NCI-H748 (cell line): ENCODE measurements around the gene NSD1.
"Not testable (repeated sequence)": the region's sequence is repeated elsewhere in the genome, so short reads cannot be mapped to it uniquely, and the experiment has no call there.

Source experiments
- DNase-seq: peaks from one replicate; lab custom pipeline; 2025; ENCODE audit not compliant: unreplicated experiment; lab: John Stamatoyannopoulos, UW

Gene NSD1

DNA sequence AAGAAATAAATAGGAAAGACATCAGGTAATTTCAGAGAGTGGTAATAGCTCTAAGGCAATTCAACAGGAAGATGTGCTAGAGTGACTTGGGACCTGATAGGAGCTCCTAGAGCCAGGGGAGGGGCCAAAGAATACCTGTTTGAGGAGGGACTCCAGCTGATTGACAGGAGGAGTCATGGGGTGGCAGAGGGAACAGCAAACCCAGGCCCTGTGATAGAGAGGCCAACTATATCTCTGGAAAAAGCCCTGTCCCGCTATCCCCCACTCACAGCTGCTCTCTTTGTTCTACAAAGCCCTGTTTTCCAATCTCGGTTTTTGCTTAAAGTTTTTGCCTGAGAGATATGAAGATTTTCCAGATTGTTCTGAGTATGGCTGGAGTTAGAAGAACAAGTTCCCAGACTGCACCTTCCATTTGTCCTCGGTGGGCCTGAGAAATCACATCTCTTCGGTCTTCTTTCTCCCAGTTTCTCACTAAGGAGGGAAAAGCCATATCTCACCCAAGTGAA, 9.0 kb upstream of the NSD1 start:
- DNase-seq = no peak

GRCh38 chr5:177126771-177127170, 6.8 kb upstream of the NSD1 start:
- DNase-seq = no peak

DNA sequence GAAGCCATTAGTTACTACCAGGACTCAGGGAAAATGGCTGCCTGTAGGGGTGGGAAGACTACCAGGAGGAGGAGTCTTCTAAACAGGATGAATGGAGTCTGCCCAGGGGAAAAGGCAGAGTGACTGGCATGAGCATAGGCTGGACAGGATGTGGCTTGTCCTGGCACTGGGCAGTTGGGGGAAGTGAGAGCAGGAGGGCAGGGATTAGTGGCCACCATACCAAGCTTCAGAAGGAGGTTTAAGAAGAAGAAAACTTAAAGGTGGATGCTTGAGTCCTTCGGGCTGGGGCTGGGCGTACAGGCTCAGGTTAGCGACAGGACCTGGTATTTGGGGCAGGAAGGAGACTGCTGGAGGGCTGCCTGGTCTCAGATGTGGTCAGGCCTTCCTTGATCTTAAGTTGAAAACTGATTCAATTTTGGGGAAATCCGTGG, 5.0 kb upstream of the NSD1 start:
- no peak for DNase-seq

DNA sequence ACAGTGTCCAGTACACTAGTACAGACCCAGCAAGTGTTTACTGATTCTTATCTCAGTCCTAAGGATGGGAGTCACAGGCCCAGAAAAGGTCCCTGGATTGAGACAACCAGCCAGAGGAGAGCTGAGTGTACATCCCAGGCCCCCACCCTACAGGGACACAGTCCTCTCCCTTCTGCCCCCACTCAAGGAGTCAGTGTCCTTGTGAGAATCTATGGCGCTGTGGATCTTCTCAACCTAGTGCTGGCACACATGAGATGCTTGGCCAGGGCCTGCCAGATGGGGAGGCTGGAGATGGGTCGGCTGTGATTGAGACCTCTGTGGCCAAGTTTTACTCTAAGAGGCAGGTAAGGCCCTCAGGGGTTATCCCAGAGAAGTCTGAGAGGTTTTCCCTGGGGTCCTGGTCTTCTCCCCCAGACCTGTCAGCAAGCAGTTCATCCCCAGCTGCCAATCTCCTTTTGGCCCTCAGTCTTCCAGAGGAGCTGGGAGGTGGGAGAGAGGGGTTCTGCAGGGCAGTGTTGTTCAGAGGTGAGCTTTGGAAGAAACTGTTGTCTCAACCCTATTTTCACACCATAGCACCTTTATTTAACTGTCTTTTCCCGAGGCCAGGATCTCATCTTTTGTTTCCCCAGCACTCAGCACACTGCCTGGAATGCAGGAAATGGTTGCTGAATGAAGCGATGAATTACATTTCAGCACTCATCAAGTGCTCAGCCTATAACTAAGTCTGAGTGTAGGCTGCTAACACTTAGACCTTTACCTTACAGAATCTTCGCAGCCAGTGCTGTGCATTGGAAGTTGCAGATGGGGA, 3.2 kb upstream of the NSD1 start:
- DNase-seq = no peak

DNA sequence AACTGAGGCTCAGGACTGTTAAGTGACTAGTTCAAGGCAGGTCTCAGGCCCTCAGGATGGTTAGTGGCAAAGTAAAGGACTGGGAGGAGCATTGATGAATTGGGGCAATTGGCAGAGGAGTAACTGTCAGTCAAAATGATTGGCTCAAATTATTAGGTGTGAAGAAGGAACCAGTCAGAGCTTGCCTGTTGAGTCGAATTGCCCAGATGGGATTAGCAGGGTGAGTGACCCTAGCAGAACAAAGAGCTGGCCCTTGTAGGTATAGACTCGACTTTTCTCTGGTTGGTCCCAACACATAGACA, 2.6 kb upstream of the NSD1 start:
- no peak for DNase-seq

DNA sequence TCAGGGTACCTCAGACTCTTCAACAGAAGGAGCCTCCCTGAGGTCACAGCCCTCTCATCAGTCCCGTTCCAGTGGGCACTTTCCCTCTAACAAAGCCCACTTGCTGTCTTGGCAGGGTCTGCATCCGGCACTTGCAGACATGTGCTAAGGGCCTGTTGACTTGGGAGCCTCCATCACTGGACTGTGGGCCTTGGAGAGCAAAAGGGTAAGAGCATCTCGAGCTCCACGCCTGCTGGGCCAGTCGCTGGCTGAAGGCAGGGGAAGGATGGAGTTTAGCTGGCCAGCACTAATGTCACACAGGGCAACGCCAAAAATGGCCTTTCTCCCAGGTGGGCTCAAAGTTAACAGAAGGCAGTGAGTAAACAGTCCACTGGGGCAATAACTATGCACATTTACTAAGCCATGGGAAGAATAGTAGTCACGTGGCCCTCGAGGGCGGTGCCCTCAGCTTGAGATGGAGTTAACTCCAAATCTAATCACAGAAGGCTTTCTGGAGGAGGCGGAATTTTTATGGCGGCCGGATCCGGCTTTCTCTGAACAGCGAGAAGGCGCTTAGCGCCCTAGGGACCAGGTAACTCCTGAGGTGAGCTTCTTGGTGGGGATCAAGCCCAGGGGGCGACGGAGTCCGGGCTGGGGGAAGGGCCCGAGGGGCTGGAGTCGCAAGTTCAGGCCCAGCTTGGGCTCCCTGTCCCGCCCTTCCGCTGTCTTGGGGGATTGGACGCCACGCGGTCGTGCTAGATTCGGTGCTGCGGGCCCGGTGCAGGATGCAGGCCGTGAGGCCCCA, 2.0 kb upstream of the NSD1 start:
- DNase-seq = peak; percentile 17

- peak; percentile 20 for DNase-seq
These were observed 1.2 kb upstream of the NSD1 start for GRCh38 chr5:177132136-177133095.

DNA sequence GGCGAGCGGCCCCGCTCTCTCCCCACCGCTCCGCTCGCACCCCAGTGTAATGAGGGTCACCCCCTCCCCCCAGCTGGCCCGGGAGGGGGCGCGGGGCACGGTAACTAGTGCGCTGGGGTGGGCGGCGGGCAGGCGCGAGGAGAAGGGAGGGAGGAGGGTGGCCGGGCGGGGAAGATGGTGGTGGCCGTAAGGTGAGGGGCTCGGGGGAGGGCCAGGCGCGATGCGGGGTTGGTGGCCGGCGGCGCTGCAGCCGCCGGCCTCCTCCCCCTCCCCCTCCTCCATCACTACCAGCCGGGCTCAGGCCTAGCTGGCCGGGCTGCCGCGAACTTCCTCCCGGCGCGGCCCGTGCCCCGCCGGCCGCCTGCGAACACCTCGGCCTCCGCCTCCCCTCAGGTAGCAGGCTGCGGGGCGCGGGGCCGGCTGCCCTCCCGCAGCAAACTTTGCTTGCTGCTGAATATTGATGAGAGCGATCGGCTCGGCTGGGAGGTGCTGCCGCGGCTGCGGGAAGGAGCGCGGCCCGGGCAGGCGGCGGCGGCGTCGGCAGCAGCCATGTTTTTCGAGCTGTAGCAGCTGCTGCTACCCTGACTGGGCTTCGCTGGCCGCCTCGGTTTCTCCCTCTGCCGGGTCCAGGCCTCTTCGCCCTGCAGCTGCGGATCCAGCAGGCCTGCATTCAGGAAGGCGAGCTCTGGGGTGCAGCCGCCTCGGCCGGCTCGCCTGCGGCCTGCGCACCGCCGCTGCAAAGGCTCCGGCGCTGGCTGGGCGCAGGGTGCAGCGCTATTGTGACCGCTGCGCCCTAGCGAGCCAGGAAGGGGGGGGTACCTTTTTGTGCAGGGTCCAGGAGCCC, 502 bp downstream of the NSD1 start:
- DNase-seq = peak; percentile 59

DNA sequence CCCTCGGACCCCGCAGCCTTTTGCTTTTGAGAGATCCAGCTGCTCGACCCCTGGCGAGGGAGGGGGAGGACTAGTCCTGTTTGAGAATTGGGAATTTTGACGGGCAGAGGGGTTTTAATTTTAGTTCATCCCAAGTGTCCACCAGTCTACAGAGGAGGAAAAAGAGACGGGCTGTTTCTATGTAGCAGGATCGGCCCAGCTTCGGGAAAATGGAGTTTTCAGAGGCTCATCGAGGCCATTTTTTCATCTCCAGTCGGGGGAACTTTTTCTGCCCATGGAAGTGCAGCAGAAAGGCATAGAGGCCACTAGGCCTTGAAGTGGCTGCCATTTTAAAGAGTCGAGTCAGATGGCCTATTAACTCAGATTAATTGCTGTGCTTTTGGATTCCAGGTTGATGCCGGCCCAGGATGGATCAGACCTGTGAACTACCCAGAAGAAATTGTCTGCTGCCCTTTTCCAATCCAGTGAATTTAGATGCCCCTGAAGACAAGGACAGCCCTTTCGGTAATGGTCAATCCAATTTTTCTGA, 1.2 kb downstream of the NSD1 start:
- DNase-seq = peak; percentile 34

DNA sequence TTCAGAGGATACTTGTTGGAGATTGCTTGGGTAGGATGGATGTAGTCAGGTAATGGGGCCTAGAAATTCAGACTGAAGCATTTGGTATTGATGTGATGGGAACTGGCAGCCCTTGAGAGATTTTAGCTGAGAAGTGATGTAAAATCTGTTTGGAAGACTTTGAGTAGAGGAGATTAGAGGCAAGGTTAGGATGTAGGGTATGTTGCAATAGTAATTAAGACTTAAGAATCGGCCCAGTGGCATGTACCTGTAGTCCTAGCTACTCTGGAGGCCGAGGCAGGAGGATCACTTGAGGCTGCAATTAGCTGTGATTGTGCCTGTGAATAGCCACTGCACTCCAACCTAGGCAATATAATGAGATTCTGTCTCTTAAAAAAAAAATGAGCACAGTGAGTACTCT, 6.7 kb downstream of the NSD1 start:
- no peak for DNase-seq

DNA sequence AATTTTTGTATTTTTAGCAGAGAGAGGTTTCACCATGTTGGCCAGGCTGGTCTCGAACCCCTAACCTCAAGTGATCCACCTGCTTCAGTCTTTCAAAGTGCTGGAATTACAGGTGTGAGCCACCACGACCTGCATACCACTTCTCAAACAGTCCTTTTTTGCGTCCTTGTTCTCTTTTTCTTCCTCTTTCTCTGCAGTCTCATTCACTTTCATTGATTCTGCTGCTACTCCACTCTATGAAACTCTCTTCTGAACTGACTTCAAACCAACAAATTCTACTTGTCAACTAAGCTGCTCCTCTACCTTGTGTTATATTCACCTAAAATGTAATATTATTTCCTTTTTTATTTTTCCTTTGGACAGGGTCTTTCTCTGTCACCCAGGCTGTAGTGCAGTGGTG, 7.9 kb downstream of the NSD1 start:
- DNase-seq = no peak

DNA sequence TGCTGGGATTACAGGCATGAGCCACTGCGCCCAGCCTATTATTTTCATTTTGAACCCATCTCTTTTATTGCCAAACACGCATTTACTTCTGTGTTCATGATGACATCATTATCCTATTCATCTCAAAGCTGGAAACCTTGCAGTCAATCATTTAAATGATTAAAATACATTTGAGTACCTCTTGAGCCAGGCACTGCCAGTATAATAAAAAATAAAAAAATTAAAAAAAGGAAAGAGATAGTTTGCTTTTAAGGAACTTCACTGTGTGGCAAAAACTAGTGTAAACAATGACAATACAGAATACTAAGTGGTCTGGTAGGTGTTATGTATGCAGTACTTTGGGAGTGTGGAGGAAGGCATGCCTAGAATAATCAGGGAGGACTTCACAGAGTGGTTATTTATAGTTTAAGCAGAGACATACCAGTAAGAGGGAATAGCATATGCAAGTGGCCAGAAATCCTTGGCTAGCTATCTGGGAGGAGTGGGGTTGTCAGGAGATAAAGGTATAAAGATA, 8.6 kb downstream of the NSD1 start:
- DNase-seq = no peak

- DNase-seq = no peak
These were observed 9.2 kb downstream of the NSD1 start for GRCh38 chr5:177142778-177143177.

DNA sequence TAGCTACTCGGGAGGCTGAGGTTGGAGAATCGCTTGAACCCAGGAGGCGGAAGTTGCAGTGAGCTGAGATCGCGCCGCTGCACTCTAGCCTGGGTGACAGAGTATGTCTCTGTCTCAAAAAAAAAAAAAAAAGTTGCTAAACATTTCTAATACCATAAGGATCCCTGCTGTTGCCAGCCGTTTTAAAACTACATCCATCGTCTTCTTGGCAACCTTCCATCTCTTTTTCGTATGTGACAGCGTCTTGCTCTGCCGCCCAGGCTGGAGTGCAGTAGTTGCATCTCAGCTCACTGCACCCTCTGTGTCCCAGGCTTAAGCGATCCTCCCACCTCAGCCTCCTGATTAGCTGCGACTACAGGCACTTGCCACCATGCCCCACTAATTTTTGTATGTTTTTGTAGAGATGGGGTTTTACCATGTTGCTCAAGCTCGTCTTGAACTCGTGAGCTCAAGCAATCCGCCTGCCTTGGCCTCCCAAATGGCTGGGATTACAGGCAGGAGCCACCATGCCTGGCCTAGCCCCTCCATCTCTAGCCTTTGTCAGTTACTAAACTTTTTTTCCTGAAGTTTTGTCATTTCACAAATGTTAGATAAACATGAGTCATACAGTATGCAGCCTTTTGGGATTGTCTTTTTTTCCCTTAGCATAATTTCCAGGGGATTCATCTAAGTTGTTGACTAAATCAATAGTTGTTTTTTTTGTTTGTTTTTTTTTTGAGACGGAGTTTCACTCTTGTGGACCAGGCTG, 13.5 kb downstream of the NSD1 start:
- no peak for DNase-seq

GRCh38 chr5:177150061-177150460, 16.5 kb downstream of the NSD1 start:
- not testable (repeated sequence) for DNase-seq

- no peak for DNase-seq
These were observed 20.6 kb downstream of the NSD1 start for GRCh38 chr5:177154003-177154643.

DNA sequence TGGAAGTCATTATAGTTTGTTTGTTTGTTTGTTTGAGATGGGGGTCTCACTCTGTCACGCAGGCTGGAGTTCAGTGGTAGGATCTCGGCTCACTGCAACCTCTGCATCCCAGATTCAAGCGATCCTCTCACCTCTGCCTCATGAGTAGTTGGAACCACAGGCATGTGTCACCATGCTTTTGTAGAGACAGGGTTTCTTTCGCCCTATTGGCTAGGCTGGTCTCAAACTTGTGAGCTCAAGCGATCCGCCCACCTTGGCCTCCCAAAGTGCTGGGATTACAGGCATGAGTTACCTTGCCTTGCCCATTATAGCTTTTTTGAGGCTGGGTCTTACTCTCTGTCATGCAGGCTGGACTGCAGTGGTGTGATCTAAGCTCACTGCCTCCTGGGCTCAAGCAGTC, 28.8 kb downstream of the NSD1 start:
- no peak for DNase-seq

- DNase-seq = no peak
These were observed 29.9 kb downstream of the NSD1 start for GRCh38 chr5:177163500-177163899.

DNA sequence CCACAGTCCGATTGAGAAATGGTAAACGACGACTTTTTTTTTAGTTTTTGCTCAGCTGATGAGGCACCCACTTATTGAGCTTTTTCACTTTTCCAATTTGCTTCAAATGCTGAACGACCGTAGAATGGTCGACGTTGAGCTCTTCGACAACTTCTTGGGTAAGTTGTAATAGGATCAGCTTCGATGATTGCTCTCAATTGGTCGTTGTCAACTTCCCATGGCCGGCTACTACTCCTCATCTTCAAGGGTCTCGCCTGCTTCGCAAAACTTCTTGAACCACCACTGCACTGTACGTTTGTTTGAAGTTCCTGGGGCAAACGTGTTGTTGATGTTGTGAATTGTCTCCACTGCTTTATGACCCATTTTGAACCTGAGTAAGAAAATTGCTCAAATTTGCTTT, 35.7 kb downstream of the NSD1 start:
- no peak for DNase-seq
